T-cell (primary cell): ENCODE results near the gene TTLL11. TPM values are rescaled to one million over a fixed set of nuclear protein-coding genes. Genes with fewer than 3 reads are reported as not detected.

Source experiments
- ATAC-seq, 4 experiments: fragments of 200-7000 bp in 3 of 4; fragments of 150-1000 bp in 1 of 4; cut with Tn5 transposase; replicated peaks in 1 of 4; 1 replicate in 3 of 4; 2 replicates in 1 of 4; pipeline ENCODE4 v1.10.0; 2021; ENCODE audit warnings: moderate library complexity in 3 of 4, mild to moderate bottlenecking in 2 of 4, moderate number of reproducible peaks in 1 of 4
- CTCF ChIA-PET, 2 donors: fragments of 300-600 bp; sonication (Branson Sonifier 250); formaldehyde crosslinking; loops; one replicate each; lab custom pipeline; 2022; ENCODE audit warnings: antibody characterized with exemption in 2 of 2; lab: Charles Lee
- POLR2A ChIA-PET, 2 donors: fragments of 300-600 bp; sonication (Branson Sonifier 250); formaldehyde crosslinking; loops; one replicate each; lab custom pipeline; 2022; ENCODE audit warnings: antibody characterized with exemption in 2 of 2; lab: Charles Lee
- DNase-seq, 35 experiments: peaks; one replicate each; pipeline versions ENCODE4 v3.0.0 to v3.0.0-alpha.2; 2013 to 2023
- H3K27ac ChIP-seq: one replicate; pipeline ENCODE4 v1.5.1; 2013; ENCODE audit warnings: low read length
- H3K27me3 ChIP-seq, 2 experiments: replicated peaks in 1 of 2; 1 replicate in 1 of 2; 2 replicates in 1 of 2; pipeline versions ENCODE4 v1.6.1 to v1.7.0; 2013; ENCODE audit warnings: low read length in 1 of 2, mixed read lengths in 1 of 2; ENCODE audit not compliant: control insufficient read depth in 2 of 2, insufficient read depth in 2 of 2; ENCODE audit errors: extremely low read depth in 1 of 2
- H3K36me3 ChIP-seq, 2 donors: 1 replicate in 1 of 2; 2 replicates in 1 of 2; pipeline versions ENCODE4 v1.6.1 to v1.7.0; 2013; ENCODE audit warnings: low read length in 1 of 2; ENCODE audit not compliant: control insufficient read depth in 2 of 2, insufficient read depth in 1 of 2; ENCODE audit errors: extremely low read depth in 1 of 2
- H3K4me1 ChIP-seq, 2 experiments: 1 replicate in 1 of 2; 2 replicates in 1 of 2; pipeline versions ENCODE4 v1.6.1 to v1.7.0; 2013; ENCODE audit warnings: low read length in 2 of 2, mixed read lengths in 1 of 2; ENCODE audit not compliant: insufficient read depth in 2 of 2, control insufficient read depth in 1 of 2; ENCODE audit errors: extremely low read depth in 1 of 2
- H3K4me3 ChIP-seq, 2 donors: 1 replicate in 1 of 2; 2 replicates in 1 of 2; pipeline versions ENCODE4 v1.5.1 to v1.7.0; 2013; ENCODE audit warnings: mild to moderate bottlenecking in 2 of 2, low read length in 1 of 2, moderate library complexity in 1 of 2; ENCODE audit not compliant: control insufficient read depth in 1 of 2; ENCODE audit errors: extremely low read depth in 1 of 2
- H3K9me3 ChIP-seq: 2 replicates; pipeline ENCODE4 v1.7.0; 2013
- H3K27ac Mint-ChIP-seq, 2 donors: one replicate each; pipeline ENCODE4 v1.8.0; 2020 to 2021; ENCODE audit warnings: mild to moderate bottlenecking in 2 of 2, mixed read lengths in 2 of 2
- H3K27me3 Mint-ChIP-seq, 2 donors: one replicate each; pipeline ENCODE4 v1.8.0; 2021 to 2022; ENCODE audit warnings: mixed read lengths in 2 of 2
- H3K36me3 Mint-ChIP-seq: one replicate; pipeline ENCODE4 v1.8.0; 2021; ENCODE audit warnings: mixed read lengths
- H3K4me1 Mint-ChIP-seq, 3 donors: one replicate each; pipeline ENCODE4 v1.8.0; 2020 to 2022; ENCODE audit warnings: mixed read lengths in 3 of 3, mild to moderate bottlenecking in 1 of 3
- H3K4me3 Mint-ChIP-seq, 3 donors: one replicate each; pipeline ENCODE4 v1.8.0; 2020 to 2022; ENCODE audit warnings: mild to moderate bottlenecking in 3 of 3, mixed read lengths in 3 of 3, moderate library complexity in 3 of 3
- H3K9me3 Mint-ChIP-seq, 3 donors: one replicate each; pipeline ENCODE4 v1.8.0; 2020 to 2022; ENCODE audit warnings: mixed read lengths in 3 of 3
- WGBS: methylation state at CpG from one replicate; pipeline ENCODE4 v1.1.5; 2013; ENCODE audit warnings: missing lambda C conversion rate; ENCODE audit not compliant: insufficient coverage; 5-methylcytosine and 5-hydroxymethylcytosine counted together
- total RNA-seq, 35 experiments: library from RNA in 6 of 35; stranded (reverse) in 6 of 35; fragments of 120-200 nt in 1 of 35; gene quantifications; one replicate each; pipeline versions ENCODE4 v1.2.1 to v1.2.4 and lab custom pipeline; 2013 to 2026

The TTLL11 gene
- total RNA-seq, 5 donors from 2014 or later (not counting 1 experiment from before 2014, with no cell fraction given) = 3.4 to 4.8 (median 4.6) TPM

- Mint-ChIP-seq H3K27ac (no peak overlapping the region), H3K4me1 (no peaks in the 10 kb centered on the region), H3K36me3 (peaks cover 3% of the 10 kb centered on the region), H3K27me3 (no peaks in the 10 kb centered on the region), H3K9me3 (no peaks in the 10 kb centered on the region), H3K4me3 (no peak overlapping the region)
- Histone ChIP-seq H3K27me3 (peaks cover 0 to 5% of the 10 kb centered on the region in 2 experiments), H3K4me1 (no peaks in the 10 kb centered on the region), H3K4me3 (no peak overlapping the region), H3K9me3 (no peaks in the 10 kb centered on the region), H3K36me3 (no peaks in the 10 kb centered on the region), H3K27ac (no peak overlapping the region)
- DNase-seq (no peak), ATAC-seq (no peak)
- 89% methylated on average over 7 of the region's 10 CpGs for WGBS
- CTCF ChIA-PET = no interaction called here
- POLR2A ChIA-PET = no interaction called here
Observed at GRCh38 chr9:121914604-121915303, 178.4 kb downstream of the TTLL11 start.

- Mint-ChIP-seq H3K9me3 (no peaks in the 10 kb centered on the region), H3K4me3 (no peak overlapping the region), H3K27me3 (no peaks in the 10 kb centered on the region), H3K4me1 (no peaks in the 10 kb centered on the region), H3K36me3 (peaks cover 3% of the 10 kb centered on the region), H3K27ac (no peak overlapping the region)
- Histone ChIP-seq H3K4me1 (no peaks in the 10 kb centered on the region), H3K27me3 (peaks cover 0 to 5% of the 10 kb centered on the region in 2 experiments), H3K36me3 (no peaks in the 10 kb centered on the region), H3K9me3 (no peaks in the 10 kb centered on the region), H3K4me3 (no peak overlapping the region), H3K27ac (no peak overlapping the region)
- 100% methylated on average over 1 of the region's 6 CpGs for WGBS
- ATAC-seq = no peak
- ChIA-PET CTCF (no interaction called here), POLR2A (no interaction called here)
- DNase-seq = no peak
Observed at GRCh38 chr9:121914017-121914595, 179.0 kb downstream of the TTLL11 start.

GRCh38 chr9:121912812-121913627, 180.1 kb downstream of the TTLL11 start:
- no peaks in the 10 kb centered on the region for H3K9me3 ChIP-seq
- ChIA-PET CTCF (no interaction called here), POLR2A (no interaction called here)
- no peaks in the 10 kb centered on the region for H3K36me3 ChIP-seq
- peaks cover 3% of the 10 kb centered on the region for H3K36me3 Mint-ChIP-seq
- ATAC-seq (no peak), DNase-seq (no peak)
- no peaks in the 10 kb centered on the region for H3K4me1 ChIP-seq
- H3K27ac Mint-ChIP-seq = no peak overlapping the region
- H3K4me3 ChIP-seq = no peak overlapping the region
- no peaks in the 10 kb centered on the region for H3K9me3 Mint-ChIP-seq
- WGBS = no CpG with 5 or more reads among the region's 4 CpGs
- H3K27me3 Mint-ChIP-seq = no peaks in the 10 kb centered on the region
- H3K27me3 ChIP-seq = peaks cover 0 to 5% of the 10 kb centered on the region in 2 experiments
- no peak overlapping the region for H3K4me3 Mint-ChIP-seq
- H3K27ac ChIP-seq = no peak overlapping the region
- no peaks in the 10 kb centered on the region for H3K4me1 Mint-ChIP-seq

GRCh38 chr9:121910491-121911040, 182.5 kb downstream of the TTLL11 start:
- Mint-ChIP-seq H3K9me3 (no peaks in the 10 kb centered on the region), H3K27me3 (no peaks in the 10 kb centered on the region), H3K27ac (no peak overlapping the region), H3K4me1 (no peaks in the 10 kb centered on the region), H3K36me3 (no peaks in the 10 kb centered on the region), H3K4me3 (no peak overlapping the region)
- ChIA-PET POLR2A (no interaction called here), CTCF (no interaction called here)
- ATAC-seq (no peak), DNase-seq (no peak)
- WGBS = no CpG with 5 or more reads among the region's 4 CpGs
- Histone ChIP-seq H3K27me3 (peaks cover 0 to 5% of the 10 kb centered on the region in 2 experiments), H3K9me3 (no peaks in the 10 kb centered on the region), H3K4me1 (no peaks in the 10 kb centered on the region), H3K27ac (no peak overlapping the region), H3K36me3 (no peaks in the 10 kb centered on the region), H3K4me3 (no peak overlapping the region)

GRCh38 chr9:121909111-121909510, 184.0 kb downstream of the TTLL11 start:
- Mint-ChIP-seq H3K4me1 (no peaks in the 10 kb centered on the region), H3K27me3 (no peaks in the 10 kb centered on the region), H3K36me3 (no peaks in the 10 kb centered on the region), H3K27ac (no peak overlapping the region), H3K4me3 (no peak overlapping the region), H3K9me3 (no peaks in the 10 kb centered on the region)
- Histone ChIP-seq H3K4me1 (no peaks in the 10 kb centered on the region), H3K9me3 (no peaks in the 10 kb centered on the region), H3K36me3 (no peaks in the 10 kb centered on the region), H3K4me3 (no peak overlapping the region), H3K27me3 (no peaks in the 10 kb centered on the region), H3K27ac (no peak overlapping the region)
- ChIA-PET CTCF (no interaction called here), POLR2A (no interaction called here)
- no peak for ATAC-seq
- no peak for DNase-seq
- WGBS = 45% methylated on average over 4 of the region's 5 CpGs

GRCh38 chr9:121906074-121906870, 186.8 kb downstream of the TTLL11 start:
- Mint-ChIP-seq H3K4me3 (no peak overlapping the region), H3K27ac (no peak overlapping the region), H3K4me1 (no peaks in the 10 kb centered on the region), H3K27me3 (no peaks in the 10 kb centered on the region), H3K36me3 (no peaks in the 10 kb centered on the region), H3K9me3 (no peaks in the 10 kb centered on the region)
- no peaks in the 10 kb centered on the region for H3K9me3 ChIP-seq
- H3K27me3 ChIP-seq = no peaks in the 10 kb centered on the region
- DNase-seq = no peak
- H3K4me1 ChIP-seq = no peaks in the 10 kb centered on the region
- ATAC-seq = no peak
- CTCF ChIA-PET = no interaction called here
- POLR2A ChIA-PET = no interaction called here
- H3K27ac ChIP-seq = no peak overlapping the region
- no peak overlapping the region for H3K4me3 ChIP-seq
- H3K36me3 ChIP-seq = no peaks in the 10 kb centered on the region
- WGBS = no CpG with 5 or more reads among the region's 1 CpG
